GM12874 (cell line): Measurements from ENCODE around the gene RPRD1B.
A peak's percentile ranks its signal among the peaks of the same experiment; 100 is the strongest.

Experiments used
- CTCF ChIP-seq: IDR thresholded peaks from 2 replicates; pipeline ENCODE4 v1.5.1; 2011; ENCODE audit warnings: low read depth, mild to moderate bottlenecking, control low read depth, low read length, moderate library complexity; ENCODE audit not compliant: insufficient read depth

The RPRD1B gene

GRCh38 chr20:38066969-38067716 is 33.6 kb downstream of the RPRD1B start:
- TF ChIP-seq CTCF: no peak

GRCh38 chr20:38067717-38068365 is 34.3 kb downstream of the RPRD1B start:
- TF ChIP-seq CTCF: no peak

- no peak for TF ChIP-seq CTCF
Measured at GRCh38 chr20:38072898-38073297, 39.4 kb downstream of the RPRD1B start.

- TF ChIP-seq CTCF: peak; percentile 63
Measured at GRCh38 chr20:38073307-38074071, 39.9 kb downstream of the RPRD1B start.

- no peak for TF ChIP-seq CTCF
Measured at GRCh38 chr20:38075161-38075998, 41.8 kb downstream of the RPRD1B start.

- TF ChIP-seq CTCF: no peak
Measured at GRCh38 chr20:38076548-38076947, 43.0 kb downstream of the RPRD1B start.
